Naive thymus-derived CD8-positive, alpha-beta T cell (primary cell): ENCODE data around the gene PEX3. TPM values are rescaled to one million over a fixed set of nuclear protein-coding genes. Genes with fewer than 3 reads are reported as not detected.
A peak's percentile ranks its signal among the peaks of the same experiment; 100 is the strongest.

Experiments
- ATAC-seq, 2 donors: fragments of 150-1000 bp; cut with Tn5 transposase in 1 of 2; sonication (Bioruptor Pico), chemical (Tn5 transposase) in 1 of 2; 1 replicate in 1 of 2; 2 replicates in 1 of 2; pipeline ENCODE4 v1.10.0; 2021; ENCODE audit warnings: mild to moderate bottlenecking in 2 of 2, moderate library complexity in 2 of 2
- POLR2A ChIA-PET: fragments of 350-600 bp; sonication (Branson Sonifier 250); formaldehyde crosslinking; loops from one replicate; lab custom pipeline; 2021; ENCODE audit warnings: antibody characterized with exemption; lab: Charles Lee
- DNase-seq, 10 donors: peaks; one replicate each; pipeline versions ENCODE4 v3.0.0 to v3.0.0-alpha.2; 2020 to 2022
- H3K27ac Mint-ChIP-seq, 10 donors: one replicate each; pipeline ENCODE4 v1.8.0; 2020 to 2022; ENCODE audit warnings: mild to moderate bottlenecking in 10 of 10, mixed read lengths in 10 of 10, moderate library complexity in 4 of 10, inconsistent platforms in 1 of 10
- H3K27me3 Mint-ChIP-seq, 5 donors: one replicate each; pipeline ENCODE4 v1.8.0; 2021 to 2022; ENCODE audit warnings: mixed read lengths in 5 of 5
- H3K36me3 Mint-ChIP-seq, 3 donors: one replicate each; pipeline ENCODE4 v1.8.0; 2020 to 2022; ENCODE audit warnings: mixed read lengths in 3 of 3, mild to moderate bottlenecking in 2 of 3, inconsistent platforms in 1 of 3
- H3K4me1 Mint-ChIP-seq, 4 donors: one replicate each; pipeline ENCODE4 v1.8.0; 2021 to 2022; ENCODE audit warnings: mixed read lengths in 4 of 4
- H3K4me3 Mint-ChIP-seq, 10 donors: one replicate each; pipeline ENCODE4 v1.8.0; 2020 to 2022; ENCODE audit warnings: mild to moderate bottlenecking in 10 of 10, mixed read lengths in 10 of 10, moderate library complexity in 6 of 10, inconsistent platforms in 1 of 10
- H3K9me3 Mint-ChIP-seq, 9 donors: one replicate each; pipeline ENCODE4 v1.8.0; 2020 to 2022; ENCODE audit warnings: mixed read lengths in 9 of 9, mild to moderate bottlenecking in 3 of 9, inconsistent platforms in 1 of 9, moderate library complexity in 1 of 9
- polyA plus RNA-seq, 3 donors: library from polyadenylated mRNA; unstranded; fragments of 300-500 nt; fragmentation: Illumina TruSeq; gene quantifications; one replicate each; pipeline ENCODE4 v1.2.3, GENCODE V29; 2021
- total RNA-seq, 8 experiments: library from RNA in 2 of 8; stranded (reverse) in 2 of 8; gene quantifications; one replicate each; pipeline ENCODE4 v1.2.3 and lab custom pipeline; 2021 to 2026

The PEX3 gene
- total and polyA plus RNA-seq, 5 experiments from 2014 or later, result 19.2 to 25.8 (median 21.1) TPM

GRCh38 chr6:143510991-143511891 is 60.6 kb downstream of the PEX3 start, which contains the start of gene FUCA2:
TSS of gene FUCA2 (minus strand) at chr6:143511720. CDS start at chr6:143511634, 86 bp downstream.
- H3K36me3 Mint-ChIP-seq, result peaks cover 0 to 8% (median 5%) of the 10 kb centered on the region in 3 donors
- POLR2A ChIA-PET, result interaction anchor here (1.7 kb wide), 1 partner anchor 61 kb away, joined by 7 read pairs; the partner anchor contains the start of genes ADAT2 and PEX3

DNA sequence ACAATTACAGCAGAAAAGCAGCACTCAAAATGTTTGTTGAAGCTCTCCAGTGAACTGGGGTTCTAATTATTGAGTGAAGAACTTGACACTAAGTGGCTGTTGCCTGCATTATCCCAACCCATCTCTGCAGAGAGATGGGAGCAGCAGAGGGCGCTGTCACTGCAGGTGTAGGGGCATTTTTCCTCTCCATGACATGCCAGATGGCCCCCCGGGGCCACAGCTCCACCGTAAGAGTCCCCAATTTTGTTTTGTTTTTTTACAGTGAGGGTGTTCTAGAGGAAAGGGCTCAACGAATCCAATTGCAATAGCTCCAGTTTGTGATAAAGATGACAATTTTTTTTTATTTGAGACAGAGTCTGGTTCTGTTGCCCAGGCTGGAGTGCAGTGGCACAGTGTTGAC is 62.8 kb downstream of the PEX3 start:
- Mint-ChIP-seq H3K36me3 (no peaks in the 10 kb centered on the region), H3K4me1 (peaks cover 10 to 32% (median 14%) of the 10 kb centered on the region in 4 donors), H3K27me3 (no peaks in the 10 kb centered on the region), H3K27ac (peak overlapping the region in 4 of 10 donors; percentile 55 to 70 (median 64)), H3K9me3 (no peaks in the 10 kb centered on the region), H3K4me3 (peak overlapping the region; percentile 20 to 83 (median 68))
- peak in 1 of 10 donors; percentile 8 for DNase-seq
- ATAC-seq, result no peak
- POLR2A ChIA-PET, result no interaction called here

More at GRCh38 chr6:143510991-143511891, 60.6 kb downstream of the PEX3 start, which contains the start of gene FUCA2:
- peaks cover 5 to 31% (median 12%) of the 10 kb centered on the region in 4 donors for H3K4me1 Mint-ChIP-seq
- peak within 1 kb of the TSS; percentile 81 to 97 (median 92) for H3K4me3 Mint-ChIP-seq
- peak within 1 kb of the TSS; percentile 71 to 94 (median 91) for H3K27ac Mint-ChIP-seq
- ATAC-seq, result peak; percentile 82 to 86
- no peaks in the 10 kb centered on the region for H3K9me3 Mint-ChIP-seq
- no peaks in the 10 kb centered on the region for H3K27me3 Mint-ChIP-seq
- DNase-seq, result peak; percentile 11 to 71 (median 52)

DNA sequence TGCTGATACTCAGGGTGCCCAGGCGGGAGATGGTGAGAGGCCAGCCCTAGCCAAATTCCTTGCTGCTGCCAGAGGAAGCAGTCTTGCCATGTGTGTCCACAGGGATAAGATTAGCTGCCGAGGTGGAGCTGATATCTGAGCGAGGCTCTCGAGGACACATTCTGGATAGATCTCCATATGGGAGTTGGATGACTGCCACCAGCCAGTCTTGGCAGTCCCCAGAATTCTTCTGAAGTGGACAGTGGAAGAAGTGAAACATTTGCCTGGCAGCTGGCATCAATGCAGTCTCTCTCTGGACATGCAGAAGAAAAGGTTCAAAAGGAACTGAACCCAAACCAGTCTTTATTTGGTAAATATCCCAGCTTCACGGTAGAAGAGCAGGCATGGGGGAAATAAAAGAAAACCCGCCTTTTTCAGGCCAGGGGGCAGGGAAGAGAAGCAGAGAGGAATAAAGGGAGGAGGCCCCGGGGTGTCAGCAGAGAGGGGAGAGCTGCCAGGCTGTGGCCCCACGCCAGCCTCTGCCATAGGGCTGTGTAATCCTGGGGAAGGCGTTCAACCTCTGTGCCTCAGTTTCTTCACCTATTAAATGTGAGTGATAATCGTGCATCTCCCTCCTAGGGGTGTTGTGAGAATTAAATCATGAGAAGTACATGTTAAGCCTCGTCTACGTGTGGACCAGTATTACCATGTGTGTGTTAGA is 64.6 kb downstream of the PEX3 start:
- ATAC-seq, result no peak
- POLR2A ChIA-PET, result interaction anchor here (0.5 to 0.6 kb wide), 2 partner anchors 10 to 237 kb away, joined by 3 read pairs; no protein-coding TSS in a partner anchor
- Mint-ChIP-seq H3K36me3 (peaks cover 0 to 6% (median 0%) of the 10 kb centered on the region in 3 donors), H3K4me3 (no peak overlapping the region), H3K27me3 (no peaks in the 10 kb centered on the region), H3K27ac (no peak overlapping the region), H3K9me3 (no peaks in the 10 kb centered on the region), H3K4me1 (peaks cover 10 to 22% (median 13%) of the 10 kb centered on the region in 4 donors)
- DNase-seq, result no peak

- H3K27ac Mint-ChIP-seq, result peak overlapping the region in 2 of 10 donors; percentile 15 to 63
- H3K4me3 Mint-ChIP-seq, result no peak overlapping the region
- DNase-seq (no peak), ATAC-seq (no peak)
- H3K4me1 Mint-ChIP-seq, result peaks cover 8 to 19% (median 11%) of the 10 kb centered on the region in 4 donors
- POLR2A ChIA-PET, result interaction anchor here (0.5 to 0.6 kb wide), 2 partner anchors 9 to 238 kb away, joined by 3 read pairs; no protein-coding TSS in a partner anchor
- no peaks in the 10 kb centered on the region for H3K9me3 Mint-ChIP-seq
- peaks cover 0 to 6% (median 0%) of the 10 kb centered on the region in 3 donors for H3K36me3 Mint-ChIP-seq
- H3K27me3 Mint-ChIP-seq, result no peaks in the 10 kb centered on the region
Measured at GRCh38 chr6:143515766-143516355, 65.3 kb downstream of the PEX3 start.

DNA sequence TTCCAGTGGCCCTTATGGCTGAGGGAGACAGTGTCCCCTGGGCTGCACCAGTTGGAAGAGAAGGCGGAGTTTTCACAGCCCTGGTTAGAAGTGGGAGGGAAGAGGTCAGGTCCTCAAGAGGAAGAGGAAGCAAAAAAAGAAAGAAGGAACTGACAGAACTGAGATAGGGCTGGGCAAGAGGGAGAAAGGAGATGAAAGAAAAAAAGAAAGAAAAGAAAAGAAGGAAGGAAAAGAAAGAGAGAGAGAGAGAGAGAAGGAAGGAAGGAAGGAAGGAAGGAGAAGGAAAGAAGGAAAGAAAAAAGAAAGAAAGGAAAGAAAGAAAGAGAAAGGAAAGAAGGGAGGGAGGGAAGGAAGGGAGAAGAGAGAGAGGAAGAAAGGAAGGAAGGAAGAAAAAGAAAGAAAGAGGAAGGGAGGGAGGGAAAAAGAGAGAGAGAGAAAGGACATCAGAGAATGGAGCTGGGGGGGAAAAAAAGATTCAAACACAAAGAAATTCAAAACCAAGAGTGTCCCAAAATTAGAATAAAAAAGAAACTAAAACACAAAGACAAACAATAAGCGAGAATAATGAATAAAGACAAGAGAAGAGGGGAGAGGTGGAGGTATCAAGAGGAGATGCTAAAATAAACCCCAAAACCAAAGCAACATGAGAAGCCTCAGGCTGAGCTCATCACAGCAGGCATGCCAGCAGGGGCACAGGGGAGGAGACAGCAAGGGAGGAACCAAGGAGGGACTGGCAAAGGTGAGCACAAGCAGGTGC is 66.3 kb downstream of the PEX3 start:
- H3K9me3 Mint-ChIP-seq, result no peaks in the 10 kb centered on the region
- ATAC-seq (no peak), DNase-seq (no peak)
- POLR2A ChIA-PET, result no interaction called here
- H3K27ac Mint-ChIP-seq, result peak overlapping the region in 3 of 10 donors; percentile 43 to 71 (median 63)
- H3K36me3 Mint-ChIP-seq, result peaks cover 0 to 6% (median 1%) of the 10 kb centered on the region in 3 donors
- peaks cover 6 to 11% (median 10%) of the 10 kb centered on the region in 4 donors for H3K4me1 Mint-ChIP-seq
- no peak overlapping the region for H3K4me3 Mint-ChIP-seq
- no peaks in the 10 kb centered on the region for H3K27me3 Mint-ChIP-seq

DNA sequence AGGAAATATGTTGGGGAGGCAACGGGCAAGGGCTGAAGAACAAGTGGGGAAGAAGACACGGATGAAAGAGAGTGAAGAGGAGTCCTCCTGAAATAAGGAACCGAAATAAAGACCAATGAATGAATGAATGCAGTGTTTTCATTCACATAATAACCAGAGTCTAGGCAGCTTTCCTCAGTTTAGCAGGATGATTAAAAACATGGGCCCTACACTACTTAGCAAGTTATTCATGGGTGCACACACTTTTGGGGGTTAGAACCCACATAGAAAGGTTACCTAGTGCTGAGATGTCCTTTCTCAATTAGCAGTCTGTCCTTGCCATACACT is 66.8 kb downstream of the PEX3 start:
- DNase-seq, result no peak
- peak overlapping the region in 1 of 10 donors; percentile 63 for H3K27ac Mint-ChIP-seq
- POLR2A ChIA-PET, result no interaction called here
- no peaks in the 10 kb centered on the region for H3K9me3 Mint-ChIP-seq
- H3K36me3 Mint-ChIP-seq, result peaks cover 0 to 6% (median 1%) of the 10 kb centered on the region in 3 donors
- no peak for ATAC-seq
- no peaks in the 10 kb centered on the region for H3K27me3 Mint-ChIP-seq
- no peak overlapping the region for H3K4me3 Mint-ChIP-seq
- peaks cover 4 to 11% (median 9%) of the 10 kb centered on the region in 4 donors for H3K4me1 Mint-ChIP-seq

DNA sequence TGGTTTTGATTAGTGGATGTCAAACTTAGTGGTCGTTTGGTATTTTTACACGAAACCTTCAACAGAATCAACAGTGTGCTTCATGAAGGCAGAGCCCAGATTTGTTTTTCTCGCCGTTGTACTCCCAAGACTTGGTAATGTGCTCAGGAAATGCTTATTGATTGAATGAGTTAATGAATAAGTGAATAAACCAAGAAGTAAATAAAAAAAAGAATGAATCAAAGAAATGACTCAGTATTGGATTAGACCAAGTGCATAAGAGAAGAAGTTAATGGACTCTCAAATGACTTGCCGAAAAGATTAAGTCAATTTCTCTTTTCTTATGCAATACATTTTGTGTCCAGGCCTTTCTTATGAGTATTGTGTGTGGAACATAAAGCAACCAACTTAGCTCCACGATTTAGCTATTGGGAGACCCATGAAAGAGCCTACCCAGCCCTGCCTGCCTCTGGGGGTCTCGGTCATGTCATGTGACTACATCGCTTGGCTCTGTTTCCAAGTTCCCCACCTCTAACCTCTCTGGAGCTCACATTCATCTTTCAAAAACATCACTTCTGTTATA is 71.5 kb downstream of the PEX3 start:
- no peaks in the 10 kb centered on the region for H3K27me3 Mint-ChIP-seq
- POLR2A ChIA-PET, result no interaction called here
- H3K4me3 Mint-ChIP-seq, result no peak overlapping the region
- H3K4me1 Mint-ChIP-seq, result peaks cover 0 to 6% (median 3%) of the 10 kb centered on the region in 4 donors
- DNase-seq (no peak), ATAC-seq (no peak)
- no peaks in the 10 kb centered on the region for H3K9me3 Mint-ChIP-seq
- H3K36me3 Mint-ChIP-seq, result peaks cover 0 to 6% (median 1%) of the 10 kb centered on the region in 3 donors
- H3K27ac Mint-ChIP-seq, result no peak overlapping the region

DNA sequence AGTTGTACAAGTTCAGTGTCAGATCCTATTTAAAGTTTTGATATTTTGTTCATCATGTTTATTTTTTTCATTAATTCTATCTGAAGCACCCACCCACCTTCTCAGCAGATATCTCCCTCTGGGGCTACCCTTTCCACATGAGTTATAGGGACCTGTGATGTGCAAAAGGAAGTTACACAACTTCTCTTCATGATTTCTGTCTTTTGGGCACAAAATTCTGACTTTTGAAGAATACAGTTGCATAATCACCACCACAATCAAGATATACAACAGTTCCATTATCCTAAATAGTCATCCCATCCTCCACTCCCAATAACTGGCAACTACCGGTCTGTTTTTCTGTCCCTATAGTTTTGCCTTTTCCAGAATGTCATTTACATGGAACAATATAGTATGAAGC is 74.8 kb downstream of the PEX3 start:
- POLR2A ChIA-PET, result interaction anchor here (0.7 kb wide), 1 partner anchor 10 kb away, joined by 3 read pairs; no protein-coding TSS in a partner anchor
- ATAC-seq (no peak), DNase-seq (no peak)
- no peaks in the 10 kb centered on the region for H3K9me3 Mint-ChIP-seq
- H3K27me3 Mint-ChIP-seq, result no peaks in the 10 kb centered on the region
- peaks cover 0 to 1% (median 0%) of the 10 kb centered on the region in 3 donors for H3K36me3 Mint-ChIP-seq
- H3K4me3 Mint-ChIP-seq, result no peak overlapping the region
- peaks cover 8 to 19% (median 12%) of the 10 kb centered on the region in 4 donors for H3K4me1 Mint-ChIP-seq
- H3K27ac Mint-ChIP-seq, result no peak overlapping the region

GRCh38 chr6:143527677-143528076 is 77.1 kb downstream of the PEX3 start:
- H3K36me3 Mint-ChIP-seq, result no peaks in the 10 kb centered on the region
- peak overlapping the region in 3 of 10 donors; percentile 15 to 91 (median 63) for H3K27ac Mint-ChIP-seq
- ATAC-seq, result no peak
- POLR2A ChIA-PET, result no interaction called here
- H3K27me3 Mint-ChIP-seq, result no peaks in the 10 kb centered on the region
- H3K9me3 Mint-ChIP-seq, result no peaks in the 10 kb centered on the region
- H3K4me1 Mint-ChIP-seq, result peaks cover 4 to 13% (median 12%) of the 10 kb centered on the region in 4 donors
- no peak for DNase-seq
- no peak overlapping the region for H3K4me3 Mint-ChIP-seq

- Mint-ChIP-seq H3K27me3 (no peaks in the 10 kb centered on the region), H3K9me3 (no peaks in the 10 kb centered on the region), H3K36me3 (no peaks in the 10 kb centered on the region), H3K4me1 (peaks cover 4 to 13% (median 12%) of the 10 kb centered on the region in 4 donors), H3K4me3 (peak overlapping the region in 6 of 10 donors; percentile 2 to 59 (median 24)), H3K27ac (peak overlapping the region; percentile 2 to 95 (median 86))
- peak; percentile 35 to 49 for ATAC-seq
- DNase-seq, result peak in 1 of 10 donors; percentile 16
- POLR2A ChIA-PET, result no interaction called here
Measured at GRCh38 chr6:143528164-143528811, 77.7 kb downstream of the PEX3 start.

DNA sequence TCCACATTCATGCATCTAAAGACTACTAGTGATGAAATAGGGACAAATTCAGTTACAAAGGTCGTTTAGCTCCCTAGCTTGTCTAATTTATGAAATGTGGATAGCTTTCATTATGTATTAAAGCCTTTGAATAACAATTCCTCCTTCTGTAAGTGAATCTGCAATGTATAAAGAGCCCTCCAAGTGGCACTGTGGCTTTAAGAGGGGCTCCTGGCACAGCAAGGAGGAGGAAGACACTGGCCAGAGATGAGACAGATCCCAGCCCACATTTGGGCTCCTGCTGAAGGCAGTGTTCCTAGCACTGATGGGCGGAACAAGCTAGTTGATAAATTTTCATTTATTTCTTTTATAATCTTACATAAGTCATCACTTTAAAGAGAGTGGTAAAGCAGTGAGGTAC is 78.5 kb downstream of the PEX3 start:
- Mint-ChIP-seq H3K27ac (peak overlapping the region in 7 of 10 donors; percentile 30 to 95 (median 63)), H3K36me3 (no peaks in the 10 kb centered on the region), H3K9me3 (no peaks in the 10 kb centered on the region), H3K4me1 (peaks cover 4 to 13% (median 12%) of the 10 kb centered on the region in 4 donors), H3K27me3 (no peaks in the 10 kb centered on the region), H3K4me3 (no peak overlapping the region)
- DNase-seq, result no peak
- POLR2A ChIA-PET, result no interaction called here
- no peak for ATAC-seq
